Parathyroid adenoma (tissue), 2 donors: ENCODE data around the gene FAM222A.

Experiments
- H2AFZ ChIP-seq: fragments of 300-600 bp; sonication (generic); one replicate; pipeline ENCODE4 v1.7.0; 2017; ENCODE audit warnings: antibody characterized with exemption, mild to moderate bottlenecking
- H3K27ac ChIP-seq: fragments of 300-600 bp; sonication (generic); one replicate; pipeline ENCODE4 v1.7.0; 2017
- H3K27me3 ChIP-seq: fragments of 300-600 bp; sonication (generic); one replicate; pipeline ENCODE4 v1.7.0; 2017; ENCODE audit warnings: low read length; ENCODE audit not compliant: control insufficient read depth, insufficient read depth
- H3K36me3 ChIP-seq: fragments of 300-600 bp; sonication (generic); one replicate; pipeline ENCODE4 v1.7.0; 2017; ENCODE audit warnings: low read length; ENCODE audit not compliant: control insufficient read depth, insufficient read depth
- H3K4me1 ChIP-seq: fragments of 300-600 bp; sonication (generic); one replicate; pipeline ENCODE4 v1.7.0; 2017; ENCODE audit warnings: control low read depth
- H3K4me2 ChIP-seq: fragments of 300-600 bp; sonication (generic); one replicate; pipeline ENCODE4 v1.7.0; 2017; ENCODE audit warnings: low read length
- H3K4me3 ChIP-seq: fragments of 300-600 bp; sonication (generic); one replicate; pipeline ENCODE4 v1.7.0; 2017; ENCODE audit warnings: low read depth, low read length
- H3K79me2 ChIP-seq: fragments of 300-600 bp; sonication (generic); one replicate; pipeline ENCODE4 v1.7.0; 2017; ENCODE audit warnings: control low read depth
- H3K9ac ChIP-seq: fragments of 300-600 bp; sonication (generic); one replicate; pipeline ENCODE4 v1.7.0; 2017; ENCODE audit warnings: mild to moderate bottlenecking
- H3K9me3 ChIP-seq: fragments of 300-600 bp; sonication (generic); one replicate; pipeline ENCODE4 v1.7.0; 2017; ENCODE audit warnings: low read length; ENCODE audit not compliant: control insufficient read depth
- CTCF ChIP-seq: fragments of 300-600 bp; sonication (generic); IDR thresholded peaks from one replicate; pipeline ENCODE4 v1.7.0; 2017; ENCODE audit warnings: antibody characterized with exemption, mild to moderate bottlenecking
- donor health status: primary hyperparathyroidism.

Gene FAM222A

GRCh38 chr12:109698820-109699219 is 14.8 kb upstream of the FAM222A start:
- Histone ChIP-seq H3K4me3 (no peak overlapping the region), H3K36me3 (no peaks in the 10 kb centered on the region), H3K4me1 (peaks cover 4% of the 10 kb centered on the region)

DNA sequence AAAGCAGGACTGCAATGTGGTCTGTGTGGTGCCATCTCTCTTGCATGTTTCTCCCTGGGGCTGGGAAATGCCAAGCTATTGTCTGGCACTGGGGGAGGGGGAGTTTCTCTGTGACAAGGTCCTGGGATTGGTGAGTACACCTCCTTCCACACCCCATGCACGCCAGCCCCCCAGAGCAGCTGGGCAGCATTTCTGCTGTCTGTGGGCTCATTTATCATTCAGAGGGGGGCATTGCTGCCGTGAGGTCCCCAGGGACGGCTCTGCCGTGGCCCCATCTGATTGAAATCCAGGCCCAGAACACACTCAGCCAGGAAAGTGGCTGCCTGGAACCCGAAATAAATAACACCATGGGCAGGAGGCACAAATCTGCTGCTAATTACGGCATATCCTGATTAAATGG is 12.6 kb upstream of the FAM222A start:
- no peak for TF ChIP-seq CTCF
- H3K79me2 ChIP-seq, result no peaks in the 10 kb centered on the region
- H3K27ac ChIP-seq, result no peak overlapping the region
- H3K4me1 ChIP-seq, result peaks cover 2% of the 10 kb centered on the region
- H2AFZ ChIP-seq, result no peak overlapping the region
- no peak overlapping the region for H3K9ac ChIP-seq
- no peaks in the 10 kb centered on the region for H3K27me3 ChIP-seq
- H3K4me3 ChIP-seq, result no peak overlapping the region
- H3K4me2 ChIP-seq, result no peak overlapping the region
- no peaks in the 10 kb centered on the region for H3K9me3 ChIP-seq
- H3K36me3 ChIP-seq, result no peaks in the 10 kb centered on the region

More at GRCh38 chr12:109698820-109699219, 14.8 kb upstream of the FAM222A start:
- no peak overlapping the region for H3K9ac ChIP-seq
- H3K79me2 ChIP-seq, result no peaks in the 10 kb centered on the region
- no peak for TF ChIP-seq CTCF
- H3K27me3 ChIP-seq, result no peaks in the 10 kb centered on the region
- no peaks in the 10 kb centered on the region for H3K9me3 ChIP-seq
- H2AFZ ChIP-seq, result no peak overlapping the region
- H3K4me2 ChIP-seq, result no peak overlapping the region
- H3K27ac ChIP-seq, result no peak overlapping the region

- no peak for TF ChIP-seq CTCF
- Histone ChIP-seq H2AFZ (no peak overlapping the region), H3K36me3 (no peaks in the 10 kb centered on the region), H3K4me2 (no peak overlapping the region), H3K9ac (no peak overlapping the region), H3K4me1 (peaks cover 2% of the 10 kb centered on the region), H3K9me3 (no peaks in the 10 kb centered on the region), H3K4me3 (no peak overlapping the region), H3K27me3 (no peaks in the 10 kb centered on the region), H3K79me2 (no peaks in the 10 kb centered on the region), H3K27ac (no peak overlapping the region)
Observed at GRCh38 chr12:109702111-109702841, 11.3 kb upstream of the FAM222A start.

- TF ChIP-seq CTCF, result no peak
- H3K27me3 ChIP-seq, result no peaks in the 10 kb centered on the region
Observed at GRCh38 chr12:109703684-109704083, 9.9 kb upstream of the FAM222A start.

More at GRCh38 chr12:109703684-109704083, 9.9 kb upstream of the FAM222A start:
- no peak overlapping the region for H3K27ac ChIP-seq
- H3K4me1 ChIP-seq, result peaks cover 2% of the 10 kb centered on the region
- no peak overlapping the region for H3K4me2 ChIP-seq
- no peaks in the 10 kb centered on the region for H3K36me3 ChIP-seq
- no peak overlapping the region for H3K9ac ChIP-seq
- H2AFZ ChIP-seq, result no peak overlapping the region
- no peaks in the 10 kb centered on the region for H3K79me2 ChIP-seq
- H3K4me3 ChIP-seq, result no peak overlapping the region
- no peaks in the 10 kb centered on the region for H3K9me3 ChIP-seq
